Activated B cell treated with CpG ODN at 0.5 μM for 24 hours (primary cell): ENCODE results near the gene FAR2. TPM values are rescaled to one million over a fixed set of nuclear protein-coding genes. Genes with fewer than 3 reads are reported as not detected.
"Not testable (repeated sequence)": the region's sequence is repeated elsewhere in the genome, so short reads cannot be mapped to it uniquely, and the experiment has no call there.

Source experiments
- ATAC-seq: fragments of 200-7000 bp; cut with Tn5 transposase; one replicate; pipeline ENCODE4 v1.10.0; 2021; ENCODE audit warnings: low read depth, mild to moderate bottlenecking, moderate library complexity
- CTCF ChIA-PET: fragments of 350-600 bp; sonication (Branson Sonifier 250); formaldehyde crosslinking; loops from one replicate; lab custom pipeline; 2021; ENCODE audit warnings: antibody characterized with exemption; lab: Charles Lee
- POLR2A ChIA-PET: fragments of 350-600 bp; sonication (Branson Sonifier 250); formaldehyde crosslinking; loops from one replicate; lab custom pipeline; 2021; ENCODE audit warnings: antibody characterized with exemption; lab: Charles Lee
- DNase-seq: peaks from one replicate; pipeline ENCODE4 v3.0.0; 2022
- H3K27ac Mint-ChIP-seq: one replicate; pipeline ENCODE4 v1.8.0; 2020; ENCODE audit warnings: mixed read lengths
- H3K27me3 Mint-ChIP-seq: one replicate; pipeline ENCODE4 v1.8.0; 2021; ENCODE audit warnings: mixed read lengths
- H3K36me3 Mint-ChIP-seq: one replicate; pipeline ENCODE4 v1.8.0; 2021; ENCODE audit warnings: low read depth, mixed read lengths
- H3K4me1 Mint-ChIP-seq: one replicate; pipeline ENCODE4 v1.8.0; 2021; ENCODE audit warnings: mixed read lengths
- H3K4me3 Mint-ChIP-seq: one replicate; pipeline ENCODE4 v1.8.0; 2020; ENCODE audit warnings: mild to moderate bottlenecking, mixed read lengths
- H3K9me3 Mint-ChIP-seq: one replicate; pipeline ENCODE4 v1.8.0; 2020; ENCODE audit warnings: mixed read lengths
- intact Hi-C: fragments of 100-400 bp; cut with micrococcal nuclease; formaldehyde crosslinking; loops from one replicate; pipeline ENCODE4 v1.15.1; 2024
- total RNA-seq: library from RNA; stranded (reverse); gene quantifications from 2 replicates; pipeline ENCODE4 v1.2.3, GENCODE V29; 2022
- TF ChIP-seq, protein P1 (sequence below): fragments of 200-600 bp; IDR thresholded peaks from one replicate; pipeline ENCODE4 v1.8.0; 2022; ENCODE audit warnings: antibody characterized with exemption, mild to moderate bottlenecking

The FAR2 gene
- total RNA-seq, 1 donor from 2014 or later: not detected

DNA sequence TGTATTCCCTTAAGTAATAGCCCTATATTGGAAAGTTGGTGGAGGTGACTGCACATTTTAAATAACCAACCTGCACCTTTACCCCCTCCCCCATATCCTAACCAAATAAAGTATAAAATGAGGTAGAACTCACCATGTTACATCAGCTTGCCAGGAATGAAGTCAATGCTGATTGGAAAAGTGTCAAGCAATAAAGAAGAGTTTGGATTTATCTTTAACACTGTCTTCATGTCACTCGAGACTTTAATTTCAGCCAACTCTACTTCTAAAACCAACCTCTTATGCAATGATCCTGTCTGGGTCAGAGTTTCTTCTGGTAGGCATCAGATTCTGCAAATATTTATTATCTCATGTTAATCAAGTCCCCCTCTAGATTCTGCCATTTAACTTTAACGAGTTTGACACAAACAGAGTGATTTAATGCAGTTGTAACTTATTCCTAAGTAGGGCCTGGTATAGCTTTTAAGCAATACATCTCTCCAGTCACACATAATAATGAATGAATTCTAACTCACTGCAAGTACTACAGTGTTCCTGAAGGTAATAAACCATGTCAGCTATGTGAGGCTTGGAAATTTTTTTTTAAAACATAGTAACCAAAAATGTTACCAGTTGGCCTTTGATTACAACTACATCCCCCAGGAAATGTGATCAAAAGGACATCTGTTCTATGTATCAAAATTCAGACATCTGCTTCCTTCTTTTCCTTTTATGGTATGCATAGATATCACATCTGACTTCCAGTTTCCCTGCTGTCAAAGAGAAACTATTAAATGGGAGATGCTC, 133.1 kb downstream of the FAR2 start:
- intact Hi-C loops: no loop called here
- POLR2A ChIA-PET: no interaction called here
- TF ChIP-seq, protein P1, sequence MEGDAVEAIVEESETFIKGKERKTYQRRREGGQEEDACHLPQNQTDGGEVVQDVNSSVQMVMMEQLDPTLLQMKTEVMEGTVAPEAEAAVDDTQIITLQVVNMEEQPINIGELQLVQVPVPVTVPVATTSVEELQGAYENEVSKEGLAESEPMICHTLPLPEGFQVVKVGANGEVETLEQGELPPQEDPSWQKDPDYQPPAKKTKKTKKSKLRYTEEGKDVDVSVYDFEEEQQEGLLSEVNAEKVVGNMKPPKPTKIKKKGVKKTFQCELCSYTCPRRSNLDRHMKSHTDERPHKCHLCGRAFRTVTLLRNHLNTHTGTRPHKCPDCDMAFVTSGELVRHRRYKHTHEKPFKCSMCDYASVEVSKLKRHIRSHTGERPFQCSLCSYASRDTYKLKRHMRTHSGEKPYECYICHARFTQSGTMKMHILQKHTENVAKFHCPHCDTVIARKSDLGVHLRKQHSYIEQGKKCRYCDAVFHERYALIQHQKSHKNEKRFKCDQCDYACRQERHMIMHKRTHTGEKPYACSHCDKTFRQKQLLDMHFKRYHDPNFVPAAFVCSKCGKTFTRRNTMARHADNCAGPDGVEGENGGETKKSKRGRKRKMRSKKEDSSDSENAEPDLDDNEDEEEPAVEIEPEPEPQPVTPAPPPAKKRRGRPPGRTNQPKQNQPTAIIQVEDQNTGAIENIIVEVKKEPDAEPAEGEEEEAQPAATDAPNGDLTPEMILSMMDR: no peak
- no peak overlapping the region for H3K27ac Mint-ChIP-seq
- no peaks in the 10 kb centered on the region for H3K9me3 Mint-ChIP-seq
- DNase-seq: no peak
- H3K4me3 Mint-ChIP-seq: no peak overlapping the region
- no peaks in the 10 kb centered on the region for H3K36me3 Mint-ChIP-seq
- CTCF ChIA-PET: no interaction called here
- no peaks in the 10 kb centered on the region for H3K27me3 Mint-ChIP-seq
- no peaks in the 10 kb centered on the region for H3K4me1 Mint-ChIP-seq
- no peak for ATAC-seq

DNA sequence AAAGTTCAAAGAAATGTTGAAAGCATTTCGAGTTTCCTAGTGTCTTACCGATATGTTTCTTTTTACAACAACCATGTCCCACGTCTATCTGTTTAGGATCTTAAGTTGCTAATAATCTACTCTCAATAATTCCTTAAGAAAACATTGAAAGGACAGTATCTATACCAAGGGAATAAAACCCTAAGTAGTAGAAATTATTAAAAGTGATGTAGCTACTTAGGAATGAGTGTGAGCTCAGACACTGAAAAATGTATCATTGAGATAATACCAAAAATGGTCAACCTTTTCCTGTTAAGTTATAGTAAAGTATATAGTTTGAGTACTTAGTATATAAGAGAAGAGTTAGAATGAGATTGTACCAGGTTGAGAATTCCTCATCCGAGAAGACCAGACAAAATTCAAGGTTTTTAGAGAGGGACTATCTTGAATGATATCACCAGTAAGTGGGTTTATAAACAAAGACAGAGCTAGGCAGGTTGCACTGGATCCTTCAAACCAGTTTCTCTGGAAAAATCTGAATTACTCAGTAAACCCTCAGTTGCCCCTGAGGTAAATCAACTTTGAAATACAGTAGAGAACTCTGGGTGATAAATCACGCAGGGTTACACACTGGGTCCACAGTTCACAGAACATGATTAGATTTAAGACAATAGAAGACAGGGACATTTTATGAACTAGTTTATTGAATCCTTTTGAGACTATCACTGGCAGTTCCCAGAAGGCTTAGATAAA, 135.1 kb downstream of the FAR2 start:
- CTCF ChIA-PET: no interaction called here
- Mint-ChIP-seq H3K36me3 (no peaks in the 10 kb centered on the region), H3K4me3 (no peak overlapping the region), H3K9me3 (peaks cover under 1% of the 10 kb centered on the region), H3K27ac (no peak overlapping the region), H3K27me3 (no peaks in the 10 kb centered on the region), H3K4me1 (no peaks in the 10 kb centered on the region)
- ATAC-seq: no peak
- TF ChIP-seq, protein P1: no peak
- DNase-seq: no peak
- POLR2A ChIA-PET: no interaction called here
- intact Hi-C loops: no loop called here

DNA sequence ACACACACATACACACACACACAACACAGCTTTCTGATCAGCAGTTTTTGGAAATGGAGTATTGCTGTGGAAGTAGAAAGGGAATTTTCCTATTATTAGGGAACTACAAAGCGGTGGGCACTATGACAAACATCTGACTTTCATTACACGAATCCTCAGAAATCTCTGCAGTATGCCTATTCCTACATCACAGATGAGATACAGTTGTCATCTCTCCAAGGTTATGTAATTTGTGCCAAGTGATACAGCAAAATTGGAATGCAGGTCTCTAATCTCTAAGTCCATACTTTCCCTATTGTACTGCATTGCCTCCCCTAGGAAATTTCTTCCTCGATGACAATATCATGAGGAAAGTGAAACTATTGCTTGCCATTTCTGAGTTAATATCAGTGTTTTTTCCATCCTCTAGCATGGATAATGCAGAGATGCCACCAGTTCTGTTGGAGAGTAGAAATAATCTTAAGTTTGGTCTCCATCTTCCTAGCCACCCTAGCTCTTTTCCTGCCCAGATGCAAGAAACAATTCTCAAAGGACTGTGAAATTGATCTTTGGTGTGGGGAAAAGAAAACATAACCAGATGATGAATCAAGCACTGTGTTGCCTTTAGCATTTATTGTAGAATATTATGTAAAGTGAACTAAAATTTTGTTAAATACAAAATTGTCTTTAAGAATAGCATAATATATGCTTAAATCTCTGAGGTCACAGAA, 137.2 kb downstream of the FAR2 start:
- Mint-ChIP-seq H3K36me3 (no peaks in the 10 kb centered on the region), H3K27me3 (no peaks in the 10 kb centered on the region), H3K4me1 (no peaks in the 10 kb centered on the region), H3K4me3 (no peak overlapping the region), H3K27ac (no peak overlapping the region), H3K9me3 (peaks cover 8% of the 10 kb centered on the region)
- intact Hi-C loops: no loop called here
- no peak for DNase-seq
- ATAC-seq: no peak
- CTCF ChIA-PET: no interaction called here
- TF ChIP-seq, protein P1: no peak
- POLR2A ChIA-PET: no interaction called here

GRCh38 chr12:29287622-29288021, 138.5 kb downstream of the FAR2 start:
- no peaks in the 10 kb centered on the region for H3K27me3 Mint-ChIP-seq
- TF ChIP-seq, protein P1: no peak
- no peak overlapping the region for H3K27ac Mint-ChIP-seq
- H3K4me1 Mint-ChIP-seq: no peaks in the 10 kb centered on the region
- ATAC-seq (no peak), DNase-seq (no peak)
- H3K4me3 Mint-ChIP-seq: no peak overlapping the region
- intact Hi-C loops: no loop called here
- no peaks in the 10 kb centered on the region for H3K36me3 Mint-ChIP-seq
- ChIA-PET CTCF (no interaction called here), POLR2A (no interaction called here)
- peaks cover 8% of the 10 kb centered on the region for H3K9me3 Mint-ChIP-seq

DNA sequence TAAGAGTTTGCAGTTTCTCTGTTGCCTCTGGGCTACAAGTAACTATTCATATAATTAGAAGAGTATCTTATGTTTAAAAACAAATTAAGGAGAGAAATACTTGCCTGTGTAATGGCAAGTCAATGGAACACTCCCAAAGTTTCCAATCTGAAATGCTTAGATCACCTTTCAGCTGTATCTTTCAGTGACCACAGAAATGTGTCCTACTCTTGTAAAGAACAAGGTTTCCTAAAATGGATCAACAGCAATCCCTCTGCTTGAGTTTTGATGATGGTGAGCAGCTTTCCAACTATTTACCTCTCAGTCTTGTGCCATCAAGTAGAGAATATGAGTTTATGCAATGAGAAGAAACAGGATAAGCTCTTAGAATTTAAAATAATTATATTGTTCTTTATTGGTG, 139.0 kb downstream of the FAR2 start:
- intact Hi-C loops: no loop called here
- CTCF ChIA-PET: no interaction called here

GRCh38 chr12:29290475-29290874, 141.4 kb downstream of the FAR2 start:
- H3K36me3 Mint-ChIP-seq, H3K9me3 Mint-ChIP-seq, CTCF ChIA-PET, POLR2A ChIA-PET, DNase-seq, H3K27me3 Mint-ChIP-seq, ATAC-seq, intact Hi-C loops, H3K27ac Mint-ChIP-seq, H3K4me3 Mint-ChIP-seq, H3K4me1 Mint-ChIP-seq: not testable (repeated sequence)

More for the DNA sequence above, 139.0 kb downstream of the FAR2 start:
- Mint-ChIP-seq H3K27ac (no peak overlapping the region), H3K4me3 (no peak overlapping the region), H3K27me3 (no peaks in the 10 kb centered on the region), H3K4me1 (no peaks in the 10 kb centered on the region), H3K9me3 (peaks cover 8% of the 10 kb centered on the region), H3K36me3 (no peaks in the 10 kb centered on the region)
- ATAC-seq: no peak
- TF ChIP-seq, protein P1: no peak
- no peak for DNase-seq
- POLR2A ChIA-PET: no interaction called here
